Stimulated activated CD8-positive, alpha-beta memory T cell treated with anti-CD3 and anti-CD28 coated beads, Interleukin-12 subunit alpha, Interleukin-12 subunit beta, amount 100 ng/mL, for 24 hours (primary cell): ENCODE results near the gene MRPL51.
"Not testable (repeated sequence)": the region's sequence is repeated elsewhere in the genome, so short reads cannot be mapped to it uniquely, and the experiment has no call there.

ENCODE experiments used
- DNase-seq: peaks from one replicate; pipeline ENCODE4 v3.0.0-alpha.2; 2020; ENCODE audit errors: extremely low read depth

The MRPL51 gene

GRCh38 chr12:6488240-6488639 lies 4.8 kb downstream of the MRPL51 start:
- DNase-seq: no peak

- no peak for DNase-seq
Measured at GRCh38 chr12:6478416-6478815, 14.6 kb downstream of the MRPL51 start.

DNA sequence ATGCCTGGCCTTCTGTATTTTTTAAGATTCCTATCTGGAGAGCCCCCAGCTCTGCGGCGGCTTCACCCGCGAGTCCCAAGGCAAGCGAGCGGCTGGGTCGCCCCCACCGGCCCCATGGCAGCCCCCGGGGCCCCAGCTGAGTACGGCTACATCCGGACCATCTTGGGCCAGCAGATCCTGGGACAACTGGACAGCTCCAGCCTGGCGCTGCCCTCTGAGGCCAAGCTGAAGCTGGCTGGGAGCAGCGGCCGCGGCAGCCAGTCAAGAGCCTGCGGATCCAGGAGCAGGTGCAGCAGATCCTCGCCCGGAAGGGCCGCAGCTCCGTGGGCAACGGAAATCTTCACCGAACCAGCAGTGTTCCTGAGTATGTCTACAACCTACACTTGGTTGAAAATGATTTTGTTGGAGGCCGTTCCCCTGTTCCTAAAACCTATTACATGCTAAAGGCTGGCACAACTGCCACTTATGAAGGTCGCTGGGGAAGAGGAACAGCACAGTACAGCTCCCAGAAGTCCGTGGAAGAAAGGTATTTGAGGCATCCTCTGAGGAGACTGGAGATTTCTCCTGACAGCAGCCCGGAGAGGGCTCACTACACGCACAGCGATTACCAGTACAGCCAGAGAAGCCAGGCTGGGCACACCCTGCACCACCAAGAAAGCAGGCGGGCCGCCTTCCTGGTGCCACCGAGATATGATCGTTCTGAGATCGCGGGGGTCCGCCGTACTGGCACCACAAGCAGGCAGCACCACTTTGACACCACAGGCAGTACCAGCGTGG lies 15.3 kb downstream of the MRPL51 start:
- not testable (repeated sequence) for DNase-seq

DNA sequence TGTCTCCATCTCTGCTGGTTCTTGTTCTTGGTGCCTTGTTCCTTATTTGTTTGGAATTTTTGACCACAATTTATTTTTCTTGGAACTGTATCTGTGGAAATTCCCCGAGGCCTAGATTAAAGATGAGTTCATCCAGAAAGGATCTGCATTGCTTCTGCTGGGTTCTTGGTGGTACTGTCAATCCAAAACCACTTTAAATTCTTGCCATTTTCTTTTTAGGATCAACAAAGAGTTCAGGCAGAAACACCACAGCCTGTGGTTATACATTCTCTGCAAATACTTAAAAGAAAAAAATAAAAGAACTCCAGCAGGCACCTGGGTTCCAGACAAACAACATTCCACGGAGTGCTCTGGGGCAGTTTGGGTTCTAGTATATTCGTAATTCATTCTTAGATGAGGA lies 16.6 kb downstream of the MRPL51 start:
- no peak for DNase-seq

DNA sequence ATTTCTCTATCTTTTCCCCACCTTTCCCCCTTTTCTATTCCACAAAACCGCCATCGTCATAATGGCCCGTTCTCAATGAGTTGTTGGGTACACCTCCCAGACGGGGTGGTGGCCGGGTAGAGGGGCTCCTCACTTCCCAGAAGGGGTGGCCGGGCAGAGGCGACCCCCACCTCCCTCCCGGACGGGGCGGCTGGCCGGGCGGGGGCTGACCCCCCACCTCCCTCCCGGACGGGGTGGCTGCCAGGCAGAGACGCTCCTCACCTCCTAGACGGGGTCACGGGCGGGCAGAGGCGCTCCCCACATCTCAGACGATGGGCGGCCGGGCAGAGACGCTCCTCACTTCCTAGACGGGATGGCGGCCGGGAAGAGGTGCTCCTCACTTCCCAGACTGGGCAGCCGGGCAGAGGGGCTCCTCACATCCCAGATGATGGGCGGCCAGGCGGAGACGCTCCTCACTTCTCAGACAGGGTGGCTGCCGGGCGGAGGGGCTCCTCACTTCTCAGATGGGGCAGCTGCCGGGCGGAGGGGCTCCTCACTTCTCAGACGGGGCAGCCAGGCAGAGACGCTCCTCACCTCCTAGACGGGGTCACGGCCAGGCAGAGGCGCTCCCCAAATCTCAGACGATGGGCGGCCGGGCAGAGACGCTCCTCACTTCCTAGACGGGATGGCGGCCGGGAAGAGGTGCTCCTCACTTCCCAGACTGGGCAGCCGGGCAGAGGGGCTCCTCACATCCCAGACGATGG lies 17.7 kb downstream of the MRPL51 start:
- not testable (repeated sequence) for DNase-seq

- DNase-seq: no peak
Measured at GRCh38 chr12:6472491-6472890, 20.6 kb downstream of the MRPL51 start.

- no peak for DNase-seq
Measured at GRCh38 chr12:6471989-6472360, 21.1 kb downstream of the MRPL51 start.

- DNase-seq: peak; percentile 95
Measured at GRCh38 chr12:6470375-6471163, 22.5 kb downstream of the MRPL51 start, which contains the start of gene VAMP1. TSS of gene VAMP1 (minus strand) at chr12:6470677. CDS start at chr12:6470531, 146 bp downstream.

- no peak for DNase-seq
Measured at GRCh38 chr12:6469609-6470374, 23.3 kb downstream of the MRPL51 start.

DNA sequence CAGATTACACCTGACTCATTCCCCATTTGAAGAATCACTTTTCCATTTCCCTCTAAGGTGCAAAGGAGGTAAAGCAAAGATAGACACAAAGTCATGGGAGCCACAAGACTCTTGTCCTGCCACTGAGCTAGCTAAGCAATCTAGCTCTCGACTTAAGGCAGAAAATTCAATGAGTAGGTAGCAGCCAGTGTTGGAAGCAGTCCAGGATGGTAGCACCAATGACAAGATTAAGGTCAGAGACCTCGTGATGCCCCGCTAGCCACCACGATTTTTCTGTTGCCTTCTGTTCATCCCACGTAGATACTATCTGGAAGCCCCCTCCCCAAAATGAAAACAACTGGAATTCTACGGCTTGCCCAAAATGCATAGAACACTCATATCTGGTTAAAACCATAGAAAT lies 24.0 kb downstream of the MRPL51 start:
- no peak for DNase-seq

GRCh38 chr12:6468283-6468575 lies 24.8 kb downstream of the MRPL51 start:
- DNase-seq: no peak

DNA sequence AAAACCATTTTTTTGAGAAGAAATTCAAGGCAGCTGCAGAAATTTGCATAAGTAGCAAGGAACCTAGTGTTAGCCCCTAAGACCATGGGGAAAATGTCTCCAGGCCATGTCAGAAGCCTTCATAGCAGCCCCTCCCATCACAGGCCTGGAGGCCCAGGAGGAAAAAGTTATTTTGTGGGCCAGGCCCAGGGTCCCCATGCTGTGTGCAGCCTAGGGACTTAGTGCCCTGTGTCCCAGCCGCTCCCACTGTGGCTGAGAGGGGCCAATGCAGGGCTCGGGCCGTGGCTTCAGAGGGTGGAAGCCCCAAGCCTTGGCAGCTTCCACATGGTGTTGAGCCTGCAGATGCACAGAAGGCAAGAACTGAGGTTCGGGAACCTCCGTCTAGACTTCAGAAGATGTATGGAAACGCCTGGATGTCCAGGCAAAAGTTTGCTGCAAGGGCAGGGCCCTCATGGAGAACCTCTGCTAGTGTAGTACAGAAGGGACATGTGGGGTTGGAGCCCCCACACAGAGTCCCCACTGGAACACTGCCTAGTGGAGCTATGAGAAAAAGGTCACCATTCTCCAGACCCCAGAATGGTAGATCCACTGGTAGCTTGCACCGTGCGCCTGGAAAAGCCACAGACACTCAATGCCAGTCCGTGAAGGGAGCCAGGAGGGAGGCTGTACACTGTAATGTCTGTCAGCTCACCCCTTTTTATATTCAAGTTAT lies 25.3 kb downstream of the MRPL51 start:
- DNase-seq: not testable (repeated sequence)

- DNase-seq: not testable (repeated sequence)
Measured at GRCh38 chr12:6466751-6467150, 26.3 kb downstream of the MRPL51 start.

DNA sequence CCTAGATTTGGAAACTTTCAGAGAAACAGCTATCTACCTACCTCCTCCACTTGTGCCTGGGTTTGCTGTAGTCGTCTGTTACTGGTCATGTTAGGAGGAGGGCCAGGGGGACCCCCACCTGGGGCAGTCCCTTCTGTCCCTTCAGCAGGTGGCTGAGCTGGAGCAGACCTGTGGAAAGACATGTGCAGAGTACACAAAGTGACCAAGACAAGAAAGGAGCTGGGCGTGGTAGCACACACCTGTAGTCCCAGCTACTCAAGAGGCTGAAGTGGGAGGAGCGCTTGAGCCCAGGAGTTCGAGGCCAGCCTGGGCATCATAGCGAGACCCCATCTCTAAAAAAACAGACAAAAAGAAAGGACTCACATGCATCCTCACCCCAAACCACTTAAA lies 26.9 kb downstream of the MRPL51 start:
- DNase-seq: no peak

GRCh38 chr12:6465467-6466183 lies 27.4 kb downstream of the MRPL51 start:
- no peak for DNase-seq

DNA sequence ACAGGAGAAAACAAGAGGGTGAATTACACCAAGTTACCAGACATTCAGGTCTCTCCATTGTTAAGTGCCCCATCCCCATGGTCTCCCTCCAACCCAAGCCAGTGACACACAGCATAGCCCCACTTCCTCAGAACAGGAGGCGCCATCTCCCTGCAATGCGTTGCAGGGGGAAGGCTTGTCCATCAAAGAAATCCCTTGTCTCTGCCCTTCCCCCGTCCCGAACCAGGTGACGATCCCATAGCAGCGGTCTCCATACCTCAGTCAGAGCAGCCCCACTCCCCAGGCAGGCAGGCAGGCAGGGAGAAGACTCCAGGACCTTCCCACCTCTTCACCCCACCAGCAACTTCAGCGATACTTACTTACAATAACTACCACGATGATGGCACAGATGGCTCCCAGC lies 28.5 kb downstream of the MRPL51 start:
- DNase-seq: no peak

GRCh38 chr12:6463858-6464257 lies 29.2 kb downstream of the MRPL51 start:
- no peak for DNase-seq

DNA sequence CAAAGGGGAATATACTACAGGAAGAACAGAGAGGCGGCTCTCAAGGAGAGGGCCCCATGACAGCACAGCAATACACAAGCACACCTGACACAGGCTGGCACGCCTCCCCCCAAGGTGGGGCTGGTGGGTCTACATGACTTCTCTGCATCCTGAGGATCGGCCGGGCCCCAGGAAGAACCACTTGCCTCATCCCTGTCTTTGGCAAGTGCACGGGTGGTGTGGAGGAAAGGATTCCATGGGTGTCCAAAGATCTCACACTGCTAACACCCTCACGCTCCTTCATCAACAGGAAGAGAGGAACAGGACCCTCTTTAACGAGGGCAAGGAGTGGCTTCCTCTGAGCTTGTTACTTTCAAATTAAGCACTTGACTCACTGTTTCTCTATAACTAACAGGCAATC lies 29.8 kb downstream of the MRPL51 start:
- no peak for DNase-seq

- DNase-seq: no peak
Measured at GRCh38 chr12:6462234-6462995, 30.6 kb downstream of the MRPL51 start.
